ENCODE data around the gene ST8SIA5.

The ST8SIA5 gene

DNA sequence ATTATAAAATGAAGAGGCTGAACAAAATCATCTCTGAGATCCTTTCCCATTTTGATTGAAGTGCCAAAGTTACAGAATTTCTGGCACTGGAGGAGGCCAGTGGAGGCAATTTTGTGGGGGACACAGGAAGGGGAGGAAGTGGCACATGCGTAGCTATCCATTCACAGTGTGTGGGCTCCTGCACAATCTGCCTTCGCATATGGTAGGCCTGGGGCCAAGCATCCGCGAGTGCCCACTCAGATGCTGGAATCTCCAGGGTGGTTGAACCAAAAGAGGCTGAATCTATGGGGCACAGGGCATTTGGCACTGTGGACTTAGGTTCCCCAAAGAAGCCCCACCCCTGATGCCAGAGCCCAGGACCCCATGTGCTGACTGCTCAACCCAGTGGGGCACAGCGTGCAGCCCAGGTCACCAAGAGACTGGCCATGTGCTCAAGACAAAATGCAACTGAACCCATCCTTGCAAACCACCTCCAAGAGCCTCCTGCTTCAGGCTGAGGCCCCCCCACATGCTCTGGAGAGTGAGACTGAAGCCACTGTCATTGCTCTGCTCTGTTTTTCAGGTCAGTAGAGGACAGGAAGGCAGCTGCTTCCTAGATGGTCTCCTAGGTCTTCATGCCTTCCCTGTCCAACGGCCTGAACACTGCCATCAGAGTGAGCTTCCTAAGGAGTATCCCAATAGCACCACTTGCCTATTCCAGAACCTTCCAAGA lies 28.5 kb downstream of the ST8SIA5 start:
- Histone ChIP-seq H3K27ac (ENCODE audit: insufficient read depth, low read length, poor library complexity, severe bottlenecking) (no peak overlapping the region), H3K4me3 (ENCODE audit: insufficient read depth, low read depth, low read length, poor library complexity, severe bottlenecking) (no peak overlapping the region), H3K36me3 (ENCODE audit: control insufficient read depth, insufficient read depth, low read length) (no peaks in the 10 kb centered on the region), H3K27me3 (replicated peaks; ENCODE audit: control insufficient read depth, insufficient read depth, low read length, poor library complexity, severe bottlenecking) (no peaks in the 10 kb centered on the region), H3K4me1 (ENCODE audit: control insufficient read depth, insufficient read depth, low read length, poor library complexity, severe bottlenecking) (no peaks in the 10 kb centered on the region), H3K9me3 (ENCODE audit: control insufficient read depth, low read length) (no peaks in the 10 kb centered on the region)
- DNase-seq: no peak

DNA sequence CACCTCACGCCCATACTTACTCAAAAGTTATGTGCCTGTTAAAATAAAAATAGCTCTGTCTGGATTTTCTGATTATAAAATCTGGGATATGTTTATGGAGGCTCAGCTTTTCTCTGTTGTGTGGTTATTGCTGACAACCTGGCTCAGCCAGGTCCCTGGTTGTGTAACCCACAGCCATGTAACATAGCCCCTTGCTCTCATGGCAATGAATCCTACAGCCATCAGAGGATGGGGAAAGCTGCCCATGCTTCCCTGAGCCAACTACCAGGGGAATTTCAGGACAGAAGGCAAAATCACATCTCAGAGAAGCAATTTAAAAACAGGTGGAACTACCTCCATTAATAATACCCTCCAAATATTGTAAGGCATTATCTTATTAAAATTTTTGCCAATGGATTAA lies 29.7 kb downstream of the ST8SIA5 start:
- H3K4me3 ChIP-seq (ENCODE audit: insufficient read depth, low read depth, low read length, poor library complexity, severe bottlenecking): no peak overlapping the region
- H3K9me3 ChIP-seq (ENCODE audit: control insufficient read depth, low read length): no peaks in the 10 kb centered on the region
- H3K36me3 ChIP-seq (ENCODE audit: control insufficient read depth, insufficient read depth, low read length): no peaks in the 10 kb centered on the region
- H3K27me3 ChIP-seq (replicated peaks; ENCODE audit: control insufficient read depth, insufficient read depth, low read length, poor library complexity, severe bottlenecking): no peaks in the 10 kb centered on the region
- no peak for DNase-seq
- no peak overlapping the region for H3K27ac ChIP-seq (ENCODE audit: insufficient read depth, low read length, poor library complexity, severe bottlenecking)
- no peaks in the 10 kb centered on the region for H3K4me1 ChIP-seq (ENCODE audit: control insufficient read depth, insufficient read depth, low read length, poor library complexity, severe bottlenecking)

DNA sequence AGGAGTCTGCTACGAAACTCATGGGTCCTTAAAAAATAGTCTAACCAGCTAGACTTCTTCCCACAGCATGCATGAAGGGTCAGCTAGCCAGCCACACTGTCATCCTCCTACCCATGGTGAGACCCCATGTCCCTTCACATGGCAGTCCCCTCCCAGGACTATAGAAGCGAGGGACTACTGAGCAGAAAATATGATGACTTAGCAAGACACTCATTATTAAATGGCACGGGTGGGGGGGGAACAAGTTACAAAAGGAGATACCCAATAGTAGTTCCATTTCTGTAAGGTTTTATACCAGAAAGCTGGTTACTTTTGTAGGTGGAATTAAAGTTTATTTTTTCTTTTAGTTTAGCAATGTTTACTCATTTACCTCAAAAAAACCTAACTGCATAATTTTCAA lies 31.5 kb downstream of the ST8SIA5 start:
- no peaks in the 10 kb centered on the region for H3K27me3 ChIP-seq (replicated peaks; ENCODE audit: control insufficient read depth, insufficient read depth, low read length, poor library complexity, severe bottlenecking)
- no peak overlapping the region for H3K27ac ChIP-seq (ENCODE audit: insufficient read depth, low read length, poor library complexity, severe bottlenecking)
- H3K9me3 ChIP-seq (ENCODE audit: control insufficient read depth, low read length): no peaks in the 10 kb centered on the region
- no peaks in the 10 kb centered on the region for H3K36me3 ChIP-seq (ENCODE audit: control insufficient read depth, insufficient read depth, low read length)
- DNase-seq: no peak
- H3K4me1 ChIP-seq (ENCODE audit: control insufficient read depth, insufficient read depth, low read length, poor library complexity, severe bottlenecking): no peaks in the 10 kb centered on the region
- no peak overlapping the region for H3K4me3 ChIP-seq (ENCODE audit: insufficient read depth, low read depth, low read length, poor library complexity, severe bottlenecking)

DNA sequence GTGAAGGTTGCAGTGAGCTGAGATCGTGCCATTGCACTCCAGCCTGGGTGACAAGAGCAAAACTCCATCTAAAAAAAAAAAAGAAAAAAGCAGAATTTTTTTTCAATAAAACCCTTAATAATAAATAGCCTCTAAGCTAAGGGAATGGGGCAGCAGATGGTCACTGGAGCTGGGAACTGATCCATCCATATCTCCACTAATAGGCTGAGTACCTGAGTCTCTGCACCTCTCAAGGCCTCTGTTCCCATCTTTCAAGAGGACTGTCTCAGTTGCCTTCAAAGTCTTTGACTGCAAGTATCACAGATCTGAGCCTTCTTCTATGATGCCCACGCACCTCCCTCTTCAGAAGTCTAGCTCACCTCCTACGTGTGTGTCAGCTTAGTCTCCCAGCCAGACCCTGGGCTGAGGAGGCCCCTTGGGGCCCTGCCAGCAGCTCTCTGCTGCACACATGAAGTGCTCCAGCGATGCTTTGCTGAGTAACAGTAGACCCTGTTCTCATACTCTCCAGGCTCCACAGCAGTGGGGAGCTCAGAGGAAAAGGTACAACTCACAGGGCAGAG lies 32.9 kb downstream of the ST8SIA5 start:
- Histone ChIP-seq H3K27ac (ENCODE audit: insufficient read depth, low read length, poor library complexity, severe bottlenecking) (no peak overlapping the region), H3K9me3 (ENCODE audit: control insufficient read depth, low read length) (no peaks in the 10 kb centered on the region), H3K27me3 (replicated peaks; ENCODE audit: control insufficient read depth, insufficient read depth, low read length, poor library complexity, severe bottlenecking) (no peaks in the 10 kb centered on the region), H3K36me3 (ENCODE audit: control insufficient read depth, insufficient read depth, low read length) (no peaks in the 10 kb centered on the region), H3K4me3 (ENCODE audit: insufficient read depth, low read depth, low read length, poor library complexity, severe bottlenecking) (no peak overlapping the region), H3K4me1 (ENCODE audit: control insufficient read depth, insufficient read depth, low read length, poor library complexity, severe bottlenecking) (no peaks in the 10 kb centered on the region)
- no peak for DNase-seq

GRCh38 chr18:46722051-46722450 lies 34.8 kb downstream of the ST8SIA5 start:
- Histone ChIP-seq H3K36me3 (ENCODE audit: control insufficient read depth, insufficient read depth, low read length) (no peaks in the 10 kb centered on the region), H3K27ac (ENCODE audit: insufficient read depth, low read length, poor library complexity, severe bottlenecking) (no peak overlapping the region), H3K4me3 (ENCODE audit: insufficient read depth, low read depth, low read length, poor library complexity, severe bottlenecking) (no peak overlapping the region), H3K27me3 (replicated peaks; ENCODE audit: control insufficient read depth, insufficient read depth, low read length, poor library complexity, severe bottlenecking) (no peaks in the 10 kb centered on the region), H3K9me3 (ENCODE audit: control insufficient read depth, low read length) (no peaks in the 10 kb centered on the region), H3K4me1 (ENCODE audit: control insufficient read depth, insufficient read depth, low read length, poor library complexity, severe bottlenecking) (no peaks in the 10 kb centered on the region)
- DNase-seq: no peak

DNA sequence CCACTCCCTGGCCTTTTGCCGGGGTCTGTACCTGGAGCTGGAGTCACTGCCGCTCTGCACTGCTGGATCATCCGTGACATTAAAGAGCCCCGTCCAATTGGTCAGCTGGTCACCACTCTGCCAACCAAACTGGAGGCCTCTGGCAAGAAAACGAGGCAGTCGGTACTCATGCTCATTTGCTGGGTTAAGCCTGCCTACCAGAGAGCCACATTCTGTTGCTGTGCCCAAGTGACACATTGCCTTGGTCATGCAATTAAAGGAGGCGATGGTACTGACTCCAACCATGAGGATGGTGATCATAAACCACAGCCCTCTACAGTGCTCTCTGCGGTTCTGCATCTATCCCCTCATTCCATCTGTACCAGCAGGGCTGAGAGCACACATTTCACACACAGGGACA lies 35.5 kb downstream of the ST8SIA5 start:
- no peak overlapping the region for H3K4me3 ChIP-seq (ENCODE audit: insufficient read depth, low read depth, low read length, poor library complexity, severe bottlenecking)
- no peaks in the 10 kb centered on the region for H3K4me1 ChIP-seq (ENCODE audit: control insufficient read depth, insufficient read depth, low read length, poor library complexity, severe bottlenecking)
- no peaks in the 10 kb centered on the region for H3K9me3 ChIP-seq (ENCODE audit: control insufficient read depth, low read length)
- H3K36me3 ChIP-seq (ENCODE audit: control insufficient read depth, insufficient read depth, low read length): no peaks in the 10 kb centered on the region
- DNase-seq: no peak
- H3K27ac ChIP-seq (ENCODE audit: insufficient read depth, low read length, poor library complexity, severe bottlenecking): no peak overlapping the region
- no peaks in the 10 kb centered on the region for H3K27me3 ChIP-seq (replicated peaks; ENCODE audit: control insufficient read depth, insufficient read depth, low read length, poor library complexity, severe bottlenecking)

GRCh38 chr18:46720521-46720920 lies 36.3 kb downstream of the ST8SIA5 start:
- no peak overlapping the region for H3K27ac ChIP-seq (ENCODE audit: insufficient read depth, low read length, poor library complexity, severe bottlenecking)
- no peaks in the 10 kb centered on the region for H3K9me3 ChIP-seq (ENCODE audit: control insufficient read depth, low read length)

DNA sequence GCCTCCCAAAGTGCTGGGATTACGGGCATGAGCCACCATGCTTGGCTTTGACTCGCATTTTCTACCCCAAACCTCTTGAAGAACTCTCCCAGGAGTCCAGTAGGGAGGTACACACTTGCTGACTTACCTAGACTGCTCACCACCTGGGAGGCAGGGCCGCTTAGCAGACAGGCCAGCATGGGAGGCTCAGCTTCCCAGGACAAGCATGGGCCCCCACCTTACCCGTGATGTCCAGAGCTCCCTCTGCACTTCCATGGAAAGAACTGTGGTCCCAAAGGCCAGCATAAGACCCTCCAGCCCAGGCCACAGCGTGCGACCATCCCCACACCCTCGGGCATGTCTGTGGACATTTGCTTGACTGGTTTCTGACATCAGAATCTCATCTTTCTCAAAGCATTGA lies 36.8 kb downstream of the ST8SIA5 start:
- DNase-seq: no peak
- no peaks in the 10 kb centered on the region for H3K27me3 ChIP-seq (replicated peaks; ENCODE audit: control insufficient read depth, insufficient read depth, low read length, poor library complexity, severe bottlenecking)
- H3K4me1 ChIP-seq (ENCODE audit: control insufficient read depth, insufficient read depth, low read length, poor library complexity, severe bottlenecking): no peaks in the 10 kb centered on the region
- H3K9me3 ChIP-seq (ENCODE audit: control insufficient read depth, low read length): no peaks in the 10 kb centered on the region
- H3K36me3 ChIP-seq (ENCODE audit: control insufficient read depth, insufficient read depth, low read length): no peaks in the 10 kb centered on the region
- no peak overlapping the region for H3K27ac ChIP-seq (ENCODE audit: insufficient read depth, low read length, poor library complexity, severe bottlenecking)
- no peak overlapping the region for H3K4me3 ChIP-seq (ENCODE audit: insufficient read depth, low read depth, low read length, poor library complexity, severe bottlenecking)

More at GRCh38 chr18:46720521-46720920, 36.3 kb downstream of the ST8SIA5 start:
- Histone ChIP-seq H3K4me1 (ENCODE audit: control insufficient read depth, insufficient read depth, low read length, poor library complexity, severe bottlenecking) (no peaks in the 10 kb centered on the region), H3K4me3 (ENCODE audit: insufficient read depth, low read depth, low read length, poor library complexity, severe bottlenecking) (no peak overlapping the region), H3K27me3 (replicated peaks; ENCODE audit: control insufficient read depth, insufficient read depth, low read length, poor library complexity, severe bottlenecking) (no peaks in the 10 kb centered on the region), H3K36me3 (ENCODE audit: control insufficient read depth, insufficient read depth, low read length) (no peaks in the 10 kb centered on the region)
- no peak for DNase-seq

- Histone ChIP-seq H3K4me1 (ENCODE audit: control insufficient read depth, insufficient read depth, low read length, poor library complexity, severe bottlenecking) (no peaks in the 10 kb centered on the region), H3K27me3 (replicated peaks; ENCODE audit: control insufficient read depth, insufficient read depth, low read length, poor library complexity, severe bottlenecking) (no peaks in the 10 kb centered on the region), H3K9me3 (ENCODE audit: control insufficient read depth, low read length) (no peaks in the 10 kb centered on the region), H3K36me3 (ENCODE audit: control insufficient read depth, insufficient read depth, low read length) (no peaks in the 10 kb centered on the region), H3K4me3 (ENCODE audit: insufficient read depth, low read depth, low read length, poor library complexity, severe bottlenecking) (no peak overlapping the region), H3K27ac (ENCODE audit: insufficient read depth, low read length, poor library complexity, severe bottlenecking) (no peak overlapping the region)
- no peak for DNase-seq
Measured at GRCh38 chr18:46719388-46719787, 37.5 kb downstream of the ST8SIA5 start.

- Histone ChIP-seq H3K4me1 (ENCODE audit: control insufficient read depth, insufficient read depth, low read length, poor library complexity, severe bottlenecking) (no peaks in the 10 kb centered on the region), H3K27ac (ENCODE audit: insufficient read depth, low read length, poor library complexity, severe bottlenecking) (no peak overlapping the region), H3K27me3 (replicated peaks; ENCODE audit: control insufficient read depth, insufficient read depth, low read length, poor library complexity, severe bottlenecking) (no peaks in the 10 kb centered on the region), H3K9me3 (ENCODE audit: control insufficient read depth, low read length) (no peaks in the 10 kb centered on the region), H3K36me3 (ENCODE audit: control insufficient read depth, insufficient read depth, low read length) (no peaks in the 10 kb centered on the region), H3K4me3 (ENCODE audit: insufficient read depth, low read depth, low read length, poor library complexity, severe bottlenecking) (no peak overlapping the region)
- no peak for DNase-seq
Measured at GRCh38 chr18:46718501-46719341, 38.1 kb downstream of the ST8SIA5 start.

Measured in effector memory CD4-positive, alpha-beta T cell (primary cell).